HCT116 (cell line): Measurements from ENCODE around the gene PIN1. TPM values are rescaled to one million over a fixed set of nuclear protein-coding genes. Genes with fewer than 3 reads are reported as not detected.

Experiments used
- ATAC-seq: fragments of 200-7000 bp; cut with Tn5 transposase; 2 replicates; pipeline ENCODE4 v1.9.1; 2020; ENCODE audit warnings: mild to moderate bottlenecking, moderate library complexity
- BruUV-seq: library from RNA; stranded (reverse); fragments of 400-500 nt; replicated peaks from 2 replicates; lab custom pipeline; 2021; lab: Mats Ljungman, UMichigan
- CTCF ChIA-PET: fragments of 300-600 bp; sonication (Branson Sonifier 250); formaldehyde crosslinking; loops from one replicate; lab custom pipeline; 2021; ENCODE audit warnings: antibody characterized with exemption; lab: Charles Lee
- POLR2A ChIA-PET: fragments of 300-600, 350-600 bp; sonication (Branson Sonifier 250); formaldehyde crosslinking; loops from one replicate; lab custom pipeline; 2021; ENCODE audit warnings: antibody characterized with exemption; lab: Charles Lee
- RAD21 ChIA-PET, 2 experiments: fragments of 300-600 bp; sonication (Branson Sonifier 250); formaldehyde crosslinking; loops; one replicate each; lab custom pipeline; 2023; ENCODE audit warnings: low total read pairs in 2 of 2; ENCODE audit not compliant: uncharacterized antibody in 2 of 2, unreplicated experiment in 2 of 2, low non-redundant PET in 1 of 2; lab: Charles Lee
- DNase-seq: peaks from one replicate; pipeline ENCODE4 v3.0.0-alpha.2; 2010; ENCODE audit warnings: low read depth, low spot score
- H2AFZ ChIP-seq: fragments of 200-600 bp; shearing (Covaris generic), sonication (generic); 2 replicates; pipeline ENCODE4 v1.6.1; 2017; ENCODE audit warnings: low read depth, mixed run types, mixed read lengths, antibody characterized with exemption, low read length; ENCODE audit not compliant: poor library complexity, severe bottlenecking
- H3K27ac ChIP-seq: 2 replicates; pipeline ENCODE4 v1.5.1; 2012; ENCODE audit warnings: low read depth, low read length
- H3K27me3 ChIP-seq: fragments of 200-600 bp; sonication (generic); 2 replicates; pipeline ENCODE4 v1.6.1; 2016; ENCODE audit warnings: mixed run types, low read length, mixed read lengths; ENCODE audit not compliant: insufficient read depth
- H3K36me3 ChIP-seq, 2 experiments: fragments of 200-500 bp in 1 of 2; fragments of 200-600 bp in 1 of 2; sonication (Bioruptor generic) in 1 of 2; sonication (generic) in 1 of 2; 2 replicates each; pipeline versions ENCODE4 v1.5.1 to v1.6.1; 2014 to 2016; ENCODE audit warnings: low read length in 2 of 2, inconsistent platforms in 1 of 2, mixed read lengths in 1 of 2, mixed run types in 1 of 2; ENCODE audit not compliant: insufficient read depth in 2 of 2, control insufficient read depth in 1 of 2
- H3K4me1 ChIP-seq, 2 experiments: fragments of 200-600 bp in 1 of 2; sonication (generic) in 1 of 2; 2 replicates each; pipeline versions ENCODE4 v1.5.1 to v1.6.1; 2012 to 2017; ENCODE audit warnings: low read length in 2 of 2, inconsistent platforms in 1 of 2, mild to moderate bottlenecking in 1 of 2, mixed read lengths in 1 of 2, mixed run types in 1 of 2, moderate library complexity in 1 of 2; ENCODE audit not compliant: insufficient read depth in 2 of 2, control insufficient read depth in 1 of 2
- H3K4me2 ChIP-seq: fragments of 200-600 bp; sonication (generic); 2 replicates; pipeline ENCODE4 v1.6.1; 2017; ENCODE audit warnings: mixed run types, low read length, mixed read lengths
- H3K4me3 ChIP-seq, 2 experiments: fragments of 200-600 bp in 1 of 2; sonication (generic) in 1 of 2; replicated peaks in 1 of 2; 2 replicates each; pipeline ENCODE4 v1.5.1; 2011 to 2016; ENCODE audit warnings: low read length in 2 of 2, control low read depth in 1 of 2, low read depth in 1 of 2, mild to moderate bottlenecking in 1 of 2, mixed read lengths in 1 of 2, mixed run types in 1 of 2
- H3K79me2 ChIP-seq: fragments of 200-600 bp; sonication (generic); 2 replicates; pipeline ENCODE4 v1.6.1; 2017; ENCODE audit warnings: mild to moderate bottlenecking, mixed run types, low read length, moderate library complexity, mixed read lengths; ENCODE audit not compliant: insufficient read depth
- H3K9ac ChIP-seq: fragments of 200-600 bp; sonication (generic); 2 replicates; pipeline ENCODE4 v1.6.1; 2016; ENCODE audit warnings: low read length, mixed read lengths
- H3K9me2 ChIP-seq: fragments of 200-600 bp; sonication (generic), shearing (Covaris generic); 2 replicates; pipeline ENCODE4 v1.6.1; 2017; ENCODE audit warnings: mixed run types, mild to moderate bottlenecking, moderate library complexity; ENCODE audit not compliant: insufficient read depth
- H3K9me3 ChIP-seq, 2 experiments: fragments of 200-500 bp in 1 of 2; fragments of 200-600 bp in 1 of 2; sonication (Bioruptor generic) in 1 of 2; sonication (generic) in 1 of 2; 2 replicates each; pipeline ENCODE4 v1.6.1; 2014 to 2017; ENCODE audit warnings: low read length in 2 of 2, mixed read lengths in 2 of 2, inconsistent platforms in 1 of 2, low read depth in 1 of 2, mild to moderate bottlenecking in 1 of 2, mixed run types in 1 of 2, moderate library complexity in 1 of 2; ENCODE audit not compliant: control insufficient read depth in 1 of 2, insufficient read depth in 1 of 2
- H4K20me1 ChIP-seq: fragments of 200-600 bp; sonication (generic), shearing (Covaris generic); 2 replicates; pipeline ENCODE4 v1.6.1; 2017; ENCODE audit warnings: mixed run types, mild to moderate bottlenecking, moderate library complexity; ENCODE audit not compliant: insufficient read depth
- ATF3 ChIP-seq: IDR thresholded peaks from 2 replicates; pipeline ENCODE4 v1.6.1; 2012
- CTCF ChIP-seq, 3 experiments: fragments of 200-600 bp in 1 of 3; sonication (generic) in 1 of 3; IDR thresholded peaks in 2 of 3; conservative IDR thresholded peaks in 1 of 3; 2 replicates each; pipeline ENCODE4 v1.5.1; 2012 to 2017; ENCODE audit warnings: low read depth in 2 of 3, low read length in 2 of 3, antibody characterized with exemption in 1 of 3, borderline replicate concordance in 1 of 3, control low read depth in 1 of 3, mild to moderate bottlenecking in 1 of 3, mixed read lengths in 1 of 3, mixed run types in 1 of 3, moderate library complexity in 1 of 3; ENCODE audit not compliant: insufficient read depth in 1 of 3
- EZH2 ChIP-seq: fragments of 200-600 bp; sonication (generic); IDR thresholded peaks from 2 replicates; pipeline ENCODE4 v1.6.1; 2017; ENCODE audit warnings: antibody characterized with exemption, mixed run types
- EZH2phosphoT487 ChIP-seq: fragments of 200-600 bp; IDR thresholded peaks from 2 replicates; pipeline ENCODE4 v1.6.1; 2018; ENCODE audit warnings: antibody characterized with exemption, borderline replicate concordance
- FOSL1 ChIP-seq: IDR thresholded peaks from 2 replicates; pipeline ENCODE4 v1.6.1; 2012; ENCODE audit warnings: low read depth
- JUND ChIP-seq: IDR thresholded peaks from 2 replicates; pipeline ENCODE4 v1.6.1; 2012
- POLR2AphosphoS5 ChIP-seq: IDR thresholded peaks from 2 replicates; pipeline ENCODE4 v1.6.1; 2011; ENCODE audit warnings: mild to moderate bottlenecking, low read depth, low read length, moderate library complexity
- SP1 ChIP-seq: IDR thresholded peaks from 2 replicates; pipeline ENCODE4 v1.6.1; 2012; ENCODE audit warnings: low read depth
- intact Hi-C: fragments of 100-400 bp; cut with micrococcal nuclease; formaldehyde crosslinking; loops from 2 replicates; pipeline ENCODE4 v1.10.0; 2022
- total RNA-seq: library from RNA; stranded (reverse); gene quantifications from one replicate; pipeline ENCODE4 v1.2.1, GENCODE V29; 2021; ENCODE audit not compliant: unreplicated experiment
- TF ChIP-seq, protein P1 (sequence below): IDR thresholded peaks from 2 replicates; pipeline ENCODE4 v1.6.1; 2012; ENCODE audit warnings: low read depth
- TF ChIP-seq, protein P2 (sequence below): IDR thresholded peaks from 2 replicates; pipeline ENCODE4 v1.6.1; 2011; ENCODE audit warnings: mild to moderate bottlenecking, low read length, moderate library complexity; ENCODE audit not compliant: insufficient replicate concordance; ENCODE audit errors: extremely low read depth

The PIN1 gene
- total RNA-seq, 1 experiment from 2014 or later: 78.9 TPM

DNA sequence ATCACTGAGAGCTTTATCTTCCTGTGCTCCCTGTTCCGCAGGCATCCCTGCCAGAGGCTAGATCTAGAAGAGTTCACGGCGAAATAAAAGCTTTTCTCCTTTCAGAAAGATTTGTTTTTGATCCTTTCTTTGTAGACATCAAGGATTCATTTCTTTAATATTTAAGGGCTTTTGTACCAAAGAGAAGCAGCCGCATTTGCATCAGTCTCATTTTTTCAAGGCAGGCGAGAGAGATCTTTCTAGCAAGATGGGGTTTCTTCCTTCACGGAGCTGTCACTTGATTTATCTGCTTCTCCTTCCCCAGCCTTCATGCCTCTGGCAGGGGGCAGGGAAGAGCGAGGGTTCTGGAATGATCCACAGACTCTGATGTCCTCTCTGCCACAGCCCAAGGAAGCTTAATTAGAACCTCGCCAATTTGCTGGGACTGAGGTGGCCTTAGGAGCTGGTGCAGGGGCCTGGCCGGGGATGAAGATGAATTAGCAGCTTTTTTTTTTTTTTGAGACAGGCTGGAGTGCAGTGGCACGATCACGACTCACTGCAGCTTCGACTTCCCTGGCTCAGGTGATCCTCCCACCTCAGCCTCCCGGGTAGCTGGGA, 40.0 kb downstream of the PIN1 start:
- no peak overlapping the region for H3K4me3 ChIP-seq
- CTCF ChIA-PET: no interaction called here
- POLR2A ChIA-PET: no interaction called here
- no TSS peak for BruUV-seq
- RAD21 ChIA-PET: no interaction called here
- H3K27me3 ChIP-seq: no peaks in the 10 kb centered on the region
- H3K27ac ChIP-seq: no peak overlapping the region
- H4K20me1 ChIP-seq: no peaks in the 10 kb centered on the region
- H3K36me3 ChIP-seq: no peaks in the 10 kb centered on the region
- H3K79me2 ChIP-seq: no peaks in the 10 kb centered on the region
- no peaks in the 10 kb centered on the region for H3K9me3 ChIP-seq
- no peak overlapping the region for H3K9ac ChIP-seq
- H3K4me1 ChIP-seq: peaks cover 9 to 14% of the 10 kb centered on the region in 2 experiments
- H3K4me2 ChIP-seq: no peak overlapping the region
- H2AFZ ChIP-seq: no peak overlapping the region
- no peak for ATAC-seq
- intact Hi-C loops: no loop called here
- no peak for TF ChIP-seq EZH2
- TF ChIP-seq, protein P1, sequence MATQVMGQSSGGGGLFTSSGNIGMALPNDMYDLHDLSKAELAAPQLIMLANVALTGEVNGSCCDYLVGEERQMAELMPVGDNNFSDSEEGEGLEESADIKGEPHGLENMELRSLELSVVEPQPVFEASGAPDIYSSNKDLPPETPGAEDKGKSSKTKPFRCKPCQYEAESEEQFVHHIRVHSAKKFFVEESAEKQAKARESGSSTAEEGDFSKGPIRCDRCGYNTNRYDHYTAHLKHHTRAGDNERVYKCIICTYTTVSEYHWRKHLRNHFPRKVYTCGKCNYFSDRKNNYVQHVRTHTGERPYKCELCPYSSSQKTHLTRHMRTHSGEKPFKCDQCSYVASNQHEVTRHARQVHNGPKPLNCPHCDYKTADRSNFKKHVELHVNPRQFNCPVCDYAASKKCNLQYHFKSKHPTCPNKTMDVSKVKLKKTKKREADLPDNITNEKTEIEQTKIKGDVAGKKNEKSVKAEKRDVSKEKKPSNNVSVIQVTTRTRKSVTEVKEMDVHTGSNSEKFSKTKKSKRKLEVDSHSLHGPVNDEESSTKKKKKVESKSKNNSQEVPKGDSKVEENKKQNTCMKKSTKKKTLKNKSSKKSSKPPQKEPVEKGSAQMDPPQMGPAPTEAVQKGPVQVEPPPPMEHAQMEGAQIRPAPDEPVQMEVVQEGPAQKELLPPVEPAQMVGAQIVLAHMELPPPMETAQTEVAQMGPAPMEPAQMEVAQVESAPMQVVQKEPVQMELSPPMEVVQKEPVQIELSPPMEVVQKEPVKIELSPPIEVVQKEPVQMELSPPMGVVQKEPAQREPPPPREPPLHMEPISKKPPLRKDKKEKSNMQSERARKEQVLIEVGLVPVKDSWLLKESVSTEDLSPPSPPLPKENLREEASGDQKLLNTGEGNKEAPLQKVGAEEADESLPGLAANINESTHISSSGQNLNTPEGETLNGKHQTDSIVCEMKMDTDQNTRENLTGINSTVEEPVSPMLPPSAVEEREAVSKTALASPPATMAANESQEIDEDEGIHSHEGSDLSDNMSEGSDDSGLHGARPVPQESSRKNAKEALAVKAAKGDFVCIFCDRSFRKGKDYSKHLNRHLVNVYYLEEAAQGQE: no peak
- TF ChIP-seq POLR2AphosphoS5: no peak
- no peak for TF ChIP-seq SP1
- TF ChIP-seq, protein P2, sequence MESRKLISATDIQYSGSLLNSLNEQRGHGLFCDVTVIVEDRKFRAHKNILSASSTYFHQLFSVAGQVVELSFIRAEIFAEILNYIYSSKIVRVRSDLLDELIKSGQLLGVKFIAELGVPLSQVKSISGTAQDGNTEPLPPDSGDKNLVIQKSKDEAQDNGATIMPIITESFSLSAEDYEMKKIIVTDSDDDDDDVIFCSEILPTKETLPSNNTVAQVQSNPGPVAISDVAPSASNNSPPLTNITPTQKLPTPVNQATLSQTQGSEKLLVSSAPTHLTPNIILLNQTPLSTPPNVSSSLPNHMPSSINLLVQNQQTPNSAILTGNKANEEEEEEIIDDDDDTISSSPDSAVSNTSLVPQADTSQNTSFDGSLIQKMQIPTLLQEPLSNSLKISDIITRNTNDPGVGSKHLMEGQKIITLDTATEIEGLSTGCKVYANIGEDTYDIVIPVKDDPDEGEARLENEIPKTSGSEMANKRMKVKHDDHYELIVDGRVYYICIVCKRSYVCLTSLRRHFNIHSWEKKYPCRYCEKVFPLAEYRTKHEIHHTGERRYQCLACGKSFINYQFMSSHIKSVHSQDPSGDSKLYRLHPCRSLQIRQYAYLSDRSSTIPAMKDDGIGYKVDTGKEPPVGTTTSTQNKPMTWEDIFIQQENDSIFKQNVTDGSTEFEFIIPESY: no peak
- no peak for TF ChIP-seq CTCF (IDR thresholded peaks at IDR 0.05 in 2 of 3, conservative IDR thresholded peaks at IDR 0.05 in 1 of 3; ENCODE audit: borderline replicate concordance in 1 of 3, insufficient read depth in 1 of 3, low read depth in 2 of 3, low read length in 2 of 3)
- TF ChIP-seq FOSL1: no peak
- TF ChIP-seq JUND: no peak
- no peak for TF ChIP-seq EZH2phosphoT487
- no peak for TF ChIP-seq ATF3
- TF ChIP-seq, all 23 proteins: peak for 0
- no peak for DNase-seq
- no peaks in the 10 kb centered on the region for H3K9me2 ChIP-seq
